Islet of Langerhans (tissue), 1 donor: ENCODE measurements around the gene PTGIS.
A peak's percentile ranks its signal among the peaks of the same experiment; 100 is the strongest.

Experiments used
- FAIRE-seq: peaks from one replicate; lab custom pipeline; 2011; peaks lifted over from hg19 to GRCh38; lab: Jason Lieb, UNC

The PTGIS gene

DNA sequence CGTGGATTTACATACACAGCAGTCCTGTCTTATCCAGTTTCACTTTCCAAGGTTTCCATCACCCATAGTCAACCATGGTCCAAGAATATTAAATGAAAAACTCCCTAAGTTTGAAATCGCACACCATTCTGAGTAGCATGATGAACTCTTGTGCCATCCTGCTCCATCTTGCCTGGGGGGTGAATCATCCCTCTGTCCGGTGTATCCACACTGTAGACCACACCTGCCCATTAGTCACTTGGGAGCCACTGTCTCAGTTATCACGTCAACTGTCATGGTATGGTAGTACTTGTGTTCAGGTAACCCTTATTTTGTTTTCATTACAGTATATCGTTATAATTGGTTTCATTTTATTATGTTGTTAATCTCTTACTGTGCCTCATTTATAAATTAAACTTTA is 38.5 kb downstream of the PTGIS start:
- no peak for FAIRE-seq

DNA sequence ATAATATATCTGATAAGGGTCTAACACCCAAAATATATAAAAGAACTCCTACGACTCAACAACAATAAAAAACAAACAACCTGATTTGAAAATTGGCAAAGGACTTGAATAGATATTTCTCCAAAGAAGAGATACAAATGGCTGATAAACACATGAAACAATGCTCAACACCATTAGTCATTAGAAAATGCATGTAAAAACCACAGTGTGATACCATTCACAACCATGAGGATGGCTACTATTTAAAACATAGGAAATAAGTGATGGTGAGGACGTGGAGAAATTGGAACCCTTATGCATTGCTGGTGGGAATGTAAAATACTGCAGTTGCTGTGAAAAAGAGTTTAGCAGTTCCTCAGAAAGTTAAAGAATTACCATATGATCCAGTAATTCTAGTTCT is 41.4 kb downstream of the PTGIS start:
- FAIRE-seq: no peak

DNA sequence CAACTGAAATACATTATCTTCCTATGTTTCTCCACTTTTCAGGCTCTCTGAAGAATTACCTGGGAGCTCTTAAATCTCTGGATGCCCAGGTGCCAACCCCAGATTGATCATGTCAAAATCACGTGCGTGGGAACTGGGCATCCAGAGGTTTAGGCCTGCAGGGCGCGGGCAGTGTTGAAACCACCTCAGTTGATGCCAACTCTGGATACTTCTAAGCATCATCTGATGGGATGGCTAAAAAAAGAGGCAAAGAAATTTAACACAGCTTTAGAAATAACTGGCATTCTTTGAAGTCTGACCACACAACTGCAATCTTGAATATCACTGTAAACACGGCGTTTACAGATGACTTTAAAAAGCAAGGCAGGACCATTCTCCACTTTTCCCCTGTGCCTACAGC is 41.9 kb downstream of the PTGIS start:
- no peak for FAIRE-seq

DNA sequence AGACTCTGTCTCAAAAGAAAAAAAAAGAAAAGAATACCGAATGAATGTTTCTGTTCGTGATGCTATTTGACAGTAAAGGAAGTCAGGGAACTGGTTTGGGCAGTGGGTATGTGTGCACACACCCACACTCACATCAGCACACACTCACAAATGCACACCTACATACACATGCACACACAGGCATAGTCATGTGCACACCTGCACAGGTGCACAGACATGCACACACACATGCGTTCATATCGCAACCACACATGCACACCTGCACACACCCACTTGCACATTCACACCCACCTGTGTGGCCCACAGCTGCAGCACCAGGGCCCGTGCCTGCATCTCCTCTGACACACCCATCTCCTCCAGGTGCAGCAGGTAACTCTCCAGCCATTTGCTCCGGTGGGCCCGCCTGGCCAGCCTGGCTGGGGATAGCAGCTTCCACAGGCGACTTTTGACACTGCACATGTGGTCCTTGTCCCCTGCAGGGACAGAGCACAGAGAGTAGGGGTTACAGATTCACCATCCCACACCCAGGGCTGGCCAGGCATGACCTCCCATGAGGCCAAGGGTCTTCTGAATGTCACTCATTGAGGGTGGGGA is 44.1 kb downstream of the PTGIS start:
- FAIRE-seq: no peak

DNA sequence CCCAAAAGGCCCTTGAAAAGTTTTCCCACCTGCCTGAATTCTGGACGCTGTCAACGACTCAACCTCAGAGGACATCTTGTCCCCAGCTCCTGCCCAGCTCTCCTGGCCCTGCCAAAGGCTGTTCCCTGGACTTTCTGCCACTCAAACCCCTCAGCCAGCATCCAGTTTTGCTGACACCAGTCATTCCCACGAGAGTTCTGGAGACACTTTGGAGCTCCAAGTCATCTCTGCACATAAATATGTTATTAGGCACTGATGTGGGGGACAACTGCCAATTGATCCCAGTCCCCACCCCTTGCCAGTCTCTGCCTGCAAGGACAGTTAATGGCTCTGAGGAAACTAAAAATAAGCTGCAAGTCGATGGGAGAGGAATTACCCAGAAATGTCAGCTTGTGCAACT is 46.6 kb downstream of the PTGIS start:
- no peak for FAIRE-seq

DNA sequence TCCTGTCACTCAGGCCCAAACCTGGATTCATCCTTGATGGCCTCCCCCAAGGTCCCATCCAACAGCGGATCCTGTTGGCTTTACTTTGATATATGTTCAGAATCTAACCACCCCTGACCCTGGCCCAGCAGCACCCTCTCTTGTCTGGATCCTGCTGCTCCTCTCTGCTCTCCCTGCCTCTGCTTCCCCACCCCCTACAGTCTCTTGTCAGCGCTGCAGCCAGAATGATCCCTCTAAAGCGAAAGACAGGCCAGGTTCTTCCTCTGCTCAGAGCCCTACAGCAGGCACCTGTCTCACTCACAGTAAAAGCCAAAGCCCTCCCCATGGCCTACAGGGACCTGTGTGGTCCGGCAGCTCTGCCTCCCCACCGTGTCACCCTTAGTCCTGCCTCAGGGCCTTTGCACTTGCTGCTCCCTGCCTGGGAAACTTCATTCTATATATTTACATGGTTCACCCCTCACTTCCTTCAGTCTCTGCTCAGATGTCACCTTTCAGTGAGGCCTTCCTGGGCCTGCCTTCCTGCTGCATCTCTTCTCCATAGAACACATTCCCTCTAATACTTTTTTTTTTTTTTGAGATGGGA is 48.1 kb downstream of the PTGIS start:
- FAIRE-seq: no peak

DNA sequence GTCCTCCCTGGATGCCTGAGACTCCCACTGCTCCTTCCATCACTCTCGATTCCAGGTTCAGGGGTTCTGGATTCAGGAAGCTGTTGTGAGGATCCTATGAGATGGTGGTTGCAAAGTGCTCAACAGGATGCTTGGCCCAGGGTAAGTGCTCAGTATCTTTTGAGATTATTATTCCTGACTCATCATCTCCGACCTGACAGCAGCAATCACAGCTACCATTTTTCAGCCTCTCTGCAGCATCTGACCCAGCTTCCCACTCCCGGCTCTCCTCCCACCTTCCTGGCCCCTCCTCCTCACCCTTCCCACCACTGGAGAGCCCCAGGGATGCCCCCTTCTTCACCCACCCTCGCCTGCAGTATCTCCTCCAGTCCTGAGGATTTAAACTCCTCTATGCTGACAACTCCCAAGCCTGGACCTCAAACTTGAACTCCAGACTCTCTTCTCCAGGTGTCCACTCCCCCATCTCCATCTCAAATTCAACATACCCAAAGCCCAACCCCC is 48.7 kb downstream of the PTGIS start:
- FAIRE-seq: no peak

DNA sequence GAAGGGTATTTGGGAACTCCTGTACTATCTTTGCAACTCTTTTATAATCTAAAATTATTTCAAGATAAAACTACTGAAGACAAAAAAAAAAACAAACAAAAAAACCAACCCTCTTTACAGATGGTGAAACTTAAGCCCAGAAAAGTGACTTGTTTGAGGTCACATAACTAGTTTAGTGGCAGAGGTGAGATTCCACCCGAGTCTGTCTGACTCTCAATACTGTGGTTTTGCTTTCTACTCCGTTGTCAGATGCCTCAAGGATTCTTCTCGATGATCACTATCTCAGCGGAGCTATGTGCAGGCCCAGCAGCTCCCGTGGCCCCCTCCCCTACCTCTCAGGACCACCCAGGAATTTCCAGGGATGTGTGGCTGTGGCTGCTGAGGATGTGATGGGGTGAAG is 49.4 kb downstream of the PTGIS start:
- no peak for FAIRE-seq

DNA sequence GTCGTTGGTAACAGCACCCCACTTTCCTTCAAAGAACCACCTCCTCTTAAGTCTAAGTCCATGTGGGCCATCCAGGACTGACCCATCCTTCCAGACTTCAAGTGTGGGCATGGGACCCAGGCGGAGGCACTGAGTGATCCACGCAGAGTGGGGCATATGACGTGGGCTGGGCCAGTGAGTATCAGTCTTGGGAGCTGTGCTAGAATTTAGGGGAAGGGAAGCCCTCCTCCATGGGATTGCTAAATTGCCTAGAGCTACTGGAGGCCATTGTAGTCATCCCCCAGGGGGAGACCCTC is 50.2 kb downstream of the PTGIS start:
- no peak for FAIRE-seq

DNA sequence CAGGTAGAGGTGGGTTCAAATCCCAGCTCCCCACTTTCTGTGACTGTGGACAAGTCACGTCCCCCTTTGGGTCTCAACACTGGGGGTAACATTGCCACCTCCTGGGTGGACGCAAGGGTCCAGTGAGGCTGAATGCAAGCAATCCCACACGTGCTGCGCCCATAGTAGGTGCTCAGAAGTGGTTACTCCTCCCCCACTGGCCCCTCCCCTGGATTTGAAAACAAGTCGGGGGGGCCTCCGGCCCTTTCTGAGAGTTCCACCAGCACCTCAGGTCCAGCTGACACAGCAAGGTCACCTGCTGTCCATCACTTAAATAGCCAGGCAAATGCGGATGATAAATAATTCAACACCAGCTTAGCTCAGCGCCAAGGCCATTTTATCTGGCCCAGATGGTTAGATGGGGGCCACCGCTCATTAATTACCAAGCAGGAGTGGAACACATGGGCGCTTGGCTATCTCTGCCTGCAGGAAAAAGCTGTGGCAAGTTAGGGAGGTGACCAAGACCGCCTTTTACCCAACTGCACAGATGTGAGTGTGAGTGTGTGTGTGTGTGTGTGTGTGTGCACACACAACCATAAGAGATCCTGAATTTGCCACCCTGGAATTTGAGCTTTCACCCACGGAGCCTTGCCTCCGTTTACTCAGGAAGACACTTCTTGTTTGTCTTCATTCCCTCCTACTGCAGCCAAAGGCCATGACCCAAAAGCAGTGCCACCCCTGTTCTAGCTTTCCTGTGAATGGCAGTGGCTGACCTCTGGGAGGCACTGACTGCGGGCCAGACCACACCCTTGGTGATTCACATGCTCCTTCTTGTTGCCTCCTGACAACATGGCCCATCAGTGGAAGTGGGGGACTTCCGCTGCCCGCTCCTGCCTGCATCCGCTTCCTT is 50.8 kb downstream of the PTGIS start:
- no peak for FAIRE-seq

DNA sequence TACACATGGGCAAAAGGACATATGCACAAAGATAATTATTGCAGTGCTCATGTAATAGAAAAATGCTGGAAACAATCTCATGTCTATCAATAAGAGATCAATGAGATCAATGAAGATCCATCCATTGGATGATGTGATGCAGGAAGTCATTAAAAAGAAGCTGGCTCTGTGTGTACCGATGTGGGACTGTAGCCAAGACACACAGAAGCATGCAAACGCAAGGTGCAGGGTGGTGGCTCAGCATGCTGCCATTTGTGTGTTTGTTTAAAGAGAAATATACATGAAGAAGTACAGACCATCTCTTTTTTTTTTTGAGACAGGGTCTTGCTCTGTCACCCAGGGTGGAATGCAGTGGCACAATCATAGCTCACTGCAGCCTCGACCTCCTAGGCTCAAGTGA is 52.4 kb downstream of the PTGIS start:
- FAIRE-seq: no peak

DNA sequence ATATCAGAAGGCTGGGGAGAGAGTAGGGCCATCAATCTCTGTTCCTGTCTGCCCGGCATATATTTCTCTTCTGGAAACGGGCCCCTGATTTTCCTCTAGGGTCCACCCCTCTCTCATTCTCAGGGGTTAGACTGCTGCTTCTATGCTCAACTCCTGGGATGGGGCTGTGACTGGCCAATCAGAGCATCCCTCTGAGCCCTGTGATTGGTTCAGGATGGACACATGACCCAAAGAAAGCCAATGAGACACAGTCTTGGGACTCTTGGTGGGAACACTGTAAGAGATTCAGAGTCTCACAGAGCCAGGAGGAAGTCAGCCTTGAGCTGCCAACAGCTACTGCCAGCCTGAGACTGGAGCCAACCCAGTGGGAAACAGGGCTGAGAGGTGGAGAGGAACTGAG is 54.4 kb downstream of the PTGIS start:
- no peak for FAIRE-seq

DNA sequence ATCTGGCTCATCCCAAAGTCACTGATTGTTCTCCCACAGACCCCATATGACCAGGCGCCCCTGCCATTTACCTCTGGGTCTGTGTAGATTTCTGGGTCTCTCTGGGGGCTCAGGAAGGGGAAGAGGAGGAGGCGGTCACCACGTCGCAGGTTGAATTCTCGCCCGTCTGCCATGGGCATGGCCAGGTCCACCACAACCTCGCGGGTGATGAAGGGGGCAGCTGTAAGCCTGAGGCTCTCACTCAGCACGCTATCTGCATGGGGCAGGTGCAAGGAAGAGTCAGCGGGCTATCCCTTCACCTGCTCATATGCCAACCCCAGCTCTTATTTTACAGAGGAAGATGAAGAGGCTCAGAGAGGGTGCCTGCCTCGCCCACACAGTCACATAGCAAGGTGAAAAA is 54.9 kb downstream of the PTGIS start:
- FAIRE-seq: no peak

DNA sequence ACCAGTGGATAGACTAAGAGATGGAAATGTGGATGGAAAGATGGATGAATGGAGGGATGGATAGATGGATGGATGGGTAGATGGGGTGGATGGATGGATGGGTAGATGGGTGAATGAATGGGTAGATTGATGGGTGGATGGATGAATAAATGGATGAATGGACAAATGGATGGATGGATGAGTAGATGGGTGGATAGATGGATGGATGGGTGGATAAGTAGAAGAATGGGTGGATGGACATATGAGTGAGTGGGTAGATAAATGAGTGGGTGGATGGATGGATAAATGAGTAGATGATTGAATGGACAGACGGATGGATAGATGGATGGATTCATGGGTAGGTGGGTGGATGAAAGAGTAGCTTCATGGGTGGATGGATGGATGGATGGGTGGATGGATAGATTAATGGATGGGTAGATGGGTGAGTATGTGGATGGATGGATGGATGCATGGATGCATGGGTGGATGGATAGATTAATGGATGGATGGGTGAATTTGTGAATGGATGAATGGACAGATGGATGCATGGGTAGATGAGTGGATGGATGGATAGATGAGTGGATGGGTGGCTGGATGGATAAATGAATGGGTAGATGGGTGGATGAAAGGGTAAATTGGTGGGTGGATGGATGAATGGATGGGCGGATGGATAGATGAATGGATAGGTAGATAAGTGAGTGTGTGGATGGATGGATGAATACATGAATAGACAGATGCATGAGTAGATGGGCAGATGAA is 56.0 kb downstream of the PTGIS start:
- no peak for FAIRE-seq

DNA sequence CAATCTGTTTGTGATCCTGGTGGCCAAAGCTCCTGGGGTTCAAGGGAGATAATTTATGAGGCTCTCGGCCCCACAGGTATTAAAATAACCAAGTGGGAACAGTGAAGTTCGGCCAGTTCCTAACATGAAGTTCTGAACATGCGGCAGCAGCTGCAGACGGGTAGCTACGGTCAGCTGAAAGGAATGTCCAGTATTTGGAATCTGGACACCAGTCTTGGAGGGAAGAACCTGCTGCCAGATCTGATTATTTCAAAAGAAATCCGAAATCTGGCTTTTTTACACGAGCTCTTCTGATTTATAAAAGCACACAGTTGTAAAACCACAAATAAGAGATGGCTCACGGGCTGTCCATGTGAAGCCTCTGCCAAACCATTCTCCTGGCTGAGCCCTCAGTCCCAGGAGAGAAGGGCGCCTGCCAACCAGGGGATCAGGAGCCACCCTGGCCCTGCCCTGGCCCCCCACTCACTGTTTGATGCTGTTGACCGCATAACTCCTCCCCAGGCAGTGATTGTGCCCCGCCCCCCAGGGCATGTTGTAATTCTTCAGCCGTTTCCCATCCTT is 57.3 kb downstream of the PTGIS start:
- no peak for FAIRE-seq

DNA sequence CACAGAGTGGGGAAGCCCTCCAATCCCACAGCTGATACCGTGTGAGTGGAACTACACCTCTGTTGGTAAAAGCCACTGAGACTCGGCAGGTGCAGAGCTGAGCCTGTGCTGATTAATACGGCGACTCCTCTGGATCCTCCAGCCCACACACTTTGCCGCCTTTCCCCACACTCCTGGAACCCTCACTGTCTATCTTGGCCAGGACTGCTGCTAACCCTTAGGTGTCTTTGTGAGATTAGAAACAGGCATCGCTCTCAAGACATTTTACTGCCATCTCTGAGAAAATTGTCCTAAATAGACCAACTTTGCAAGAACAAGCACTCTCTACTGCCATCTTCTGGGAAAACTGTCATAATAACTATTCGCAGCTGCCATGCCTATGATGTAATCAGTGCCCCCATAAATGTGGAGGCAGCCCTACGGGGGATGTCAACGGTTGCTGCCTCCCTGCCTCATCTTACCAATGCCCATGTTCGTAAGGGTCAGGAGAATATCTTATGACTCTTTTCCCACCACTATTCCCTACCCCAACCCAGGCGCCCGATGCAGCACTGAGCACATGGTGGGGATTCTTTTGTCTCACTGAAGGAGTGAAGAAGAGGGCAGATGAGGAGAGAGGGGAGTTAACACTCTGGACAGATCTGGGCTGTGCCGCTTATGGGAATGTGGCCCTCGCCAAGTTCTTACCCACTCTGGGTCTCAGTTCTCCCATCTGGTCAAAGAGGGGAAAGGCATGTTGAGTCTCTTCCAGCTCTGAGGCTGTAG is 59.3 kb downstream of the PTGIS start:
- FAIRE-seq: peak; percentile 24

DNA sequence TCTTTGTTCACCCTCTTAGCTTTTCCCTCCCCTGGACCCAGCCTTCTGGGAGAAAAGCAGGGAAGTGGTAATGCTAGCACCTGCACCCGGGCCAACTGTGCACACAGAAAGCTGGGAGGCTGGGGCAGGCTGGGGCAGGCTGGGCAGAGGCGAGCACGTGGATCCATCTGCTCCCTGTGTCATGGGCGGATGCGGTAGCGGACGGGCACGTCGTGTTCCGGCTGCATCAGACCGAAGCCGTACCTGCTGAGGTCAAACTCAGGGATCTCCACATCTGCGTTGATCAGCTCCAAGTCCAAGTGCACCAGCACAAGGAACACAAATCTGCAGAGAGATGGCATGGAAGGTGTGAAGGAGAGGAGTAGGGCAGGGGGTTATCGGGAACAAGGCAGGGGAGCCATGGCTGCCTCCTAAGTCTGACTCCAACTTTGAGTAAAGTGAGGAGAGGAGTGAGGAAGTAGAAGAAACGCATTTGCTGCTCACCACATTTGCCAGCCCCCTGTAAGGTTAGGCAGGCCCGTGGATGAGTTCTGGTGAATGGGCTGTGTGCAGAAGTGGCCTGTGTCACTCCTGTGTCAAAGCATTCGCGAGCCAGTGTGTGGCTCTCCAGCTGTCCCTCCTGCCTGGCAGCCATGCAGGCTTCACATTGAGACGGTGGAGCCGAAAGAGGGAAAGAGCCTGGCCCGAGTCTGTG is 60.0 kb downstream of the PTGIS start:
- no peak for FAIRE-seq

DNA sequence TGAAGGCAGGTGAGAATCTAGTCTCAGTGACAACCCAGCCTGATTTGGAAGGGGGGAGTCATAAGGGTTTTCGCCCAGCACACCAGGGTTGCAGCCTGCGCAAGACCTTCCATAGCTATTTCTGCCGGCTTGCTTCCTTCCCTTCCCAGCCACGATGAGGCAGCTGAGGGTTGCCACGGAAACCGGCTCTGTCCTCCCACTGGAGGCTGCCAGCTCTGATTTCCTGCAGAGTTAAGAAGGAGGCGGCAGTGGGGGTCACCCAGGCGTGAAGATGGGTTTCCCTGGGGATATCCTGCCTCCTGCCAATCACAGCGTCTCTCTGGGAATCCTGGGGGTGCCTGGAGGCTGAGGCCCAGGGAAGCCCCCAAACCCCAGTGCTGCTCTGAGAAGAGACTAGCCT is 62.4 kb downstream of the PTGIS start:
- no peak for FAIRE-seq

DNA sequence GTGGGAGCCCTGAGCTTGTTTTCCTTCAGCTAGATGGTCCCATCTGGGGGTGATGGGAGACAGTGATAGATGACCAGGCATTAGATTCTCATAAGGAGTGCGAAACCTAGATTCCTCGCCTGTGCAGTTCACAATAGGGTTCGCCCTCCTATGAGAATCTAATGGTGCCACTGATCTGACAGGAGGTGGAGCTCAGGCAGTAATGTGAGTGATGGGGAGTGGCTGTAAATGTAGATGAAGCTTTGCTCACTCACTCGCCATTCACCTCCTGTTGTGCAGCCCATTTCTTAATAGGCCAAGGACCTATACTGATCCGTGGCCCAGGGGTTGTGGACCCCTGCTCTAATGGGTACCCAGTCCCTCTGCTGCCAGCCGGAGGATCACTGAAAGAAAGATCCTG is 64.8 kb downstream of the PTGIS start:
- FAIRE-seq: no peak

DNA sequence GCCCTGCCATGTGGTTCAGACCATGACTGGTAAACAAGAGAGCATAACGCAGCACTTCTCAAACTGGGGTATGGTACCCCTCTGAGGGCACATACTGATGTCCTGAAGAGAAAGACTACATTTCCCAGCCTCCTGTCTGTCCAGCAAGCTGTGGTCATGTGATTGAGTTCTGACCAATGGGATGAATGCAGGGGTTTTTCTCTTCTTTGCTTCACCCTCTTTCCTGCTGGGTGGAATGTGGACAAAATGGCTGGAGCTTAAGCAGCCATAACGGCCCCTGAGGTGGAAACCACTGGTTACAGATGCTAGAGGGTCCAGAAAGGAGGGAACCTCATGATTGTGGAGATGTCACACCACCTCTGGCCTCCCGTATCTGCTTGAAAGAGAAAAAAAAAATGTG is 66.0 kb downstream of the PTGIS start:
- FAIRE-seq: no peak

DNA sequence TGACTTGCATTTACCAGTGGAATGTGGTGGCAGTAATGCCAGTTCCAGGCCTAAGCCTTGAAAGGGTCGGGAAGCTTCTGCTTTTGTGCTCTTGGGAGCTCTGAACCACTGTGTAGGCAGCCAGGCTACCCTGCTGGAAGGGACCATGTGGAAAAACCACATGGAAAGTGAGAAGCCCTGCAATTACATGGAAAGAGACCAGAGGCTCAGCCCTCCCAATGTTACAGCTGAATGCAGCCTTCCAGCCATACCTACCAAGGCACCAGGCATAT is 70.6 kb downstream of the PTGIS start:
- FAIRE-seq: no peak
